NCI-H2196 treated with DMSO at 0.1 percent for 48 hours (cell line): ENCODE data around the gene KCNQ5.

ENCODE experiments used
- DNase-seq: peaks from one replicate; lab custom pipeline; 2025; ENCODE audit not compliant: unreplicated experiment; lab: John Stamatoyannopoulos, UW

Gene KCNQ5

DNA sequence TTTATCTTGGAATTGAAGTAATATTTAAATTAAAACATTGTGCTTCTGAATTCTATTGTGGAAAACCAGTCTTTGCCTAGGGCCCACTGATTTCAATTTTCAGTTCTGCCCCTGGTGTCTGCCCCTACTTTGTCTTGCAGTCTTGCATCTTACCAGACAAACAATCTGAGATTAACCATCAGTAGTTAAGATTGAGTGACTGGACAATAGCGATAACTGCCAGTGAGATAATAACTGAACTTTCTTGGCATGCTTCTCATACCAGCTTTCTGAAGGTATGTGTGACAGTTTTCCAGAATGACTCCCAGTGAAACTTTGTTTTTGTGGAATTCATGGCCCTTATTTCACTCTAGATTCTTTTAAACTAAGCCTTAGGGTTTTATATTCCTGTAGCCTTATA is 53.5 kb downstream of the KCNQ5 start:
- DNase-seq = no peak

- no peak for DNase-seq
These were observed 55.1 kb downstream of the KCNQ5 start for GRCh38 chr6:72676995-72677394.

DNA sequence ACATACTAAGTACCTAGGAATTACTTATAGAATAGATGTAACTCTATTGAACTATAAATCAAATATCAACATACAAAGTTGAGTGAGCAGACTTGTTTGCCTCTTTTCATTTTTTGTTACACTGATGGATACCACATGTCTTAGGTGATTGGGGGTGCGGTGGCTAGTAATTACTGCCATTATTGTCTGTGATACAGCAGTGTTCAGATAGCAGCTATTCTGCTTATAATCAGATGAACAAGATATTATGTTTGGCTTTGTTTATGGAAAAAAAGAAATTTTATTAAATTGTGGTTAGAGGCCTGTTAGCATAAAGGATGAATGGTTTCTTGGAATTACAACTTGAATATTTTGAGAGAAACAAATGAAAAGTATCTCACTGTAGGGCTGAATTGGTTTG is 55.9 kb downstream of the KCNQ5 start:
- DNase-seq = no peak

DNA sequence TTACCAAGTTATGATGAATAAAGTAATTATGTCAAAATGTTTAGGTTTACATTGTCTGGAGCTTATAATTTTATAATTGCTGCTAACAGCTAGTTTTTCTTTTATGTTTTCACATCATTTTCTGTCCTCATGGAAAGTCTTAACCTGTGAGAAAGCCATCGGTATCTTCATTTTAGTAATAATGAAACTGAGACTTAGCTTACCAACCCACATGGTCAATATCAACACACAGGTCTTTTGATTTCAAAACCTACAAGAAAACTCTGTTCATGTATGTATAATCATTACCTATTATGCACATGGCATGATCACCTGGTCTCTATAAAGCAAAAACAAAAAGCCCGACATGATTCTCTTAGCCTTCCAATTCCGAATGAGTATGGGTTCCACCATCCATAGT is 61.9 kb downstream of the KCNQ5 start:
- DNase-seq = no peak

DNA sequence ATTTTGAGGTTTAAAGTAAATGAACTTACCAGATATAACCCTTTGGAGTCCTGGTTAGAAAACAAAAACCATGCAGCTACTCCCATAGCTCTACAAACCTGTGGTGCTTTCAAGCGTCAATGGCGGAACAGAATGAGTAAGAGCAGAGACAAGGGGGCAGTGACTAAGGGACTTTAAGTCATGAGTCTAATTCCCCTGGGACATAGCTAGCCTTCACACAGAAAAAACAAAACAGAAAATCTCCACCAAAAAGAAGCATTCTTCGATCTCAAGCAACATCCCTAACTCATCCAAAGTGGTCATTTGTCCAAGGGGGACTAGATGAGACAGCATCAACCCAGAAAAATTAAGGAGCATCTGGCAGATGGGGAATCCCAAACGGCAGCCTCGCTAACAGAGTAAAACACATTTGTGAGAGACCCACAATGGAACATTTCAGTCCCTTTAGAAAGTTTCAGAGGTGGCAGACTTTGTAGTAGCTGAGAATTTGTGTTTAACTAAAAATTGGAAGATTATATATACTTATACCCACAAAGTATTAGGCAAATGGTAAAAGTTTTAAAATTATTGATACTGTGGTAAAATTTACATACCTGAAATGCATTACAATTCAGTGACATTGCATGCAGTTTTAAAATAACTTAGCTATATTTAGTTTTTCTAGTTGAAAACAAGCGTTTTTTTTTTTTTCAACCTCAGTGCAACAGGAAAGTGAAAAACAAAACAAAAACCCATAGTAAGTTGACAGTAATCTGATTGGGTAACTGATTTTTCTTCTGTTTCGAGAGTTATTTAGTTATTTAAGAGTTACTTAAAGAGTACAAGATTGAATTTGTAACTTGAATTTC is 67.5 kb downstream of the KCNQ5 start:
- no peak for DNase-seq

DNA sequence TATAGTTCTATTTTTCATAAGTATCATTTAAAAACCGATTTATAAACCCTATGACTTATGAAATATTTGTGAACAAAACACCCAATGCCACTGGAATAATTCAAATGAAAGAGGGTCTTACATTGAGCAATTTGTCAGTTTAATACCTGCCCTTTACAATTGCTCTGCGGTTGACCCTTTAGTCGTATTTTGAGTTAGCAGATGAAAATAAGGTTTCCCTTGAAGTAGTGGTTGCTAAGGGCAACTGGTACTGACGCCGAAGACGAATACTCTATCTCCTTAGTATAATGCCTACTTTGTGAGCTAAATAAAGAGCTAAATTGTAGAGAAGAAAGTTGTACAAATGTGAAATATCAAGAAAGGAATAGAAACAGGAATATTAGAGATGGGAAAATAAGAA is 69.4 kb downstream of the KCNQ5 start:
- no peak for DNase-seq

GRCh38 chr6:72696055-72696454 is 74.2 kb downstream of the KCNQ5 start:
- DNase-seq = no peak

GRCh38 chr6:72699159-72699558 is 77.3 kb downstream of the KCNQ5 start:
- DNase-seq = no peak

GRCh38 chr6:72702421-72702820 is 80.6 kb downstream of the KCNQ5 start:
- no peak for DNase-seq

GRCh38 chr6:72703093-72703492 is 81.2 kb downstream of the KCNQ5 start:
- no peak for DNase-seq

- no peak for DNase-seq
These were observed 83.1 kb downstream of the KCNQ5 start for GRCh38 chr6:72704979-72705378.

GRCh38 chr6:72709431-72709830 is 87.6 kb downstream of the KCNQ5 start:
- DNase-seq = no peak

DNA sequence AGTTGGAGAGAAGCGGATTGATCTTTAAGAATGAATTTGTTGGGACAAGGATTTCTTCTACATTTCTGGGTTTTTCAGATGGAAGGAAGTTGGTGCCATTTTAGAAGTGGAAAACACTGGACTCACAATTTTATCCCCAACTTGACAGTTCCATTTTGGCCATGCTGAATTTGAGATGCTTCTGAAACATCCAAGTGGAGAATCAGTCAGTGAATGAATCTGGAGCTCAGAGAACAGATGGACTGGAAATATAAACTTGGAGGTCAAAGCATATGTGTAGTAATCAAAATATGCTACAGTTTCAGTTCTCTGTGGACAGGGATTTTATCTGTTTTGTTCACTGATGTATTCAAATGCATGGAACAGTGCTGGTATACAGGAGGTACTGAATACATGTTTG is 89.9 kb downstream of the KCNQ5 start:
- DNase-seq = no peak

- DNase-seq = no peak
These were observed 91.0 kb downstream of the KCNQ5 start for GRCh38 chr6:72712910-72713309.

GRCh38 chr6:72715119-72715518 is 93.3 kb downstream of the KCNQ5 start:
- no peak for DNase-seq

DNA sequence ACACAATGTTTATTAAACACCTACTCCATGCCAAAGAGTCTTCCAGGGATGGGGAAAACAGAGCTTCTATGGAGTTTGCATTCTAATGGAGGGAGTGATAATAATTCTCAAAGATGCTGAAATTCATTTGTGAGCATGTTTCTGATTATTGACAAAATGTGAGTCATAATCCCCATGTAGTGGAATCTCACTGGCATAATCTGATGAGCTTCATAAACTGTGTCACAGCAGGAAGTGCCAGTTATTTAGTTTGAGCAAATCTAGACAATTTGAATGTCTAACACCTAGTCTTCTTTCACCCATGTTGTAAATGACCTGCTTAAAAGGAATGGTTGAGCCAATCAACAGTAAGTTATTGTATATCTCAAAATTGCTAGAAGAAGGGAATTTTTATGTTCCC is 95.1 kb downstream of the KCNQ5 start:
- DNase-seq = no peak

DNA sequence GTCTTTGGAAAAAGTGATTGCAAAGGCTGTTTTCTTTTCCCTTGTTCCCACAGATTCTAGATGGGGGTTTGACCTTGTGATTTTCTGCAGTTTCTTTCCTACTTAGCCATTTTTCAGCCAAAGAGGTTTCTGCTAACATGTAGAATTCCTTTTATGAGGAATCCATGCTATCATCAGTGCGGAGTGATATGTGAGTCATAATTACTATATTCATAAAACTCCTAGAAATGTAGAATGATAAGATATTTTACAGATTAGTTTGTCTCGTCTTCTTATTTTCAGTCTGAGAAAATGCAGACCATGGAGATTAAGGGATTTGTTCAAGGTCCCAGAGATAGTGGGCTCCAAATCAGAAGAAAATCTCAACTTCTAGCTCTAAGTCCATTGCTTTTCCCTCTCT is 98.6 kb downstream of the KCNQ5 start:
- no peak for DNase-seq

DNA sequence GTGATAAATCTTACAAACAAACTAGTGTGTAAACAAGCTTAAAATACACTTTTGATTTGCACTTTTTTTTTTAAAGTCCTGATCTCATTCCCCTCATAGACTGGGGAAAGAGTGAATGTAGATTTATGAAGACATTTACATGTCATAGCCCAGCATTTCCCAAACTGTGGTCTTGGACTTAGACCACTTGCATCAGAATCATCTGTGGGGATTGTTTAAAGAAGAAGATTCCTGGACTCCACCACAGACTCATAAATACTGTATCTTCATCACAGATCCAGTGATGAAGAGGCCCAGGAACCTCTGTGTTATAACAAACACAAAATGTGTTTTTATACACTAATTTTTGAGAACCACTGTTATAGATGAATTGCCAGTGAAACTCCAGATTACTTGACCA is 99.5 kb downstream of the KCNQ5 start:
- no peak for DNase-seq

DNA sequence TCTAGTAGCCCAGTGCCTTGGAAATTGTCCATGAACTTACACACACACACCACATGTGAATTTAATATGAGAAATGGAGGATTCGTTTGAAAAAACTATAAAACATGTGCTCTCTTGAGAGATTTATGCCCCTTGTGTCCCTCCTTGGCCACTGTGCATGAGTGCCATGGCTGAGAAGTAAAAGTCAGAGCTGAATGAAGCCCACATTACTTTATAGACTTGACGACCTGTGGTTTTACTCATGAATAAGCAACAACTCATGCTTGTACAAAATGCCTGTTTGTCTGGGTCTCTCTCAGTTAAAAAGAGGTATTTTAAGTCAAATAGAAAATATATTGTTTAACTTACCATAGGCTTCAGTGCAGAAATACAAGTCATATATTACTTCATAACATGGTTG is 102.7 kb downstream of the KCNQ5 start:
- DNase-seq = no peak

DNA sequence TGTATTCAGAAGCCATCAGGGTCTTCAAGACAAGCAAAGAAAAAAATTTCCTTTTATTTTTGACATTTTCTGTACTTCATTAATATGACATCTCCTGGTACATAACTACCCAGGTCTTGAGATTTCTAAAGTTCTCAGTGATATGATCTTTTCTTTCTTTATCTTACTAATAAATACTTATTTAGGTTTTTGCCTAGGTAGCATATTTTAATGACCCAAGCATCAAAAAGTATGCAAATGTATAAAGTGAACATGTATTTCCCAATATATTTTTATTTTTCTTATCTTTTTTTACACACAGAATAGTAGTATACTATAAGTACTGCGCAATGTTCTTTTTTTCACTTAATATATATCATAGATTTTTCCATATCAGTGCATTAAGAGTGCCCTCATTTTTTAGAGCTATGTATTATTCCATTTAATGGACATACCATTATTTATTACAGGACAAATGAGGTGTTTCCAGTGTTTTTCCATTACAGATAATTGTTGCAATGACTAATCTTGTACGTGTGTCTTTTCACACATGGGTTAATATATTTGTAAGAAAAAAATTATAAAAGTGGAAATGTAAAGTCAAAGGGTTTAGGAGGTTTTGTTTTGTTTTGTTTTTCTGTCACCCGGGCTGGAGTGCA is 107.0 kb downstream of the KCNQ5 start:
- no peak for DNase-seq

DNA sequence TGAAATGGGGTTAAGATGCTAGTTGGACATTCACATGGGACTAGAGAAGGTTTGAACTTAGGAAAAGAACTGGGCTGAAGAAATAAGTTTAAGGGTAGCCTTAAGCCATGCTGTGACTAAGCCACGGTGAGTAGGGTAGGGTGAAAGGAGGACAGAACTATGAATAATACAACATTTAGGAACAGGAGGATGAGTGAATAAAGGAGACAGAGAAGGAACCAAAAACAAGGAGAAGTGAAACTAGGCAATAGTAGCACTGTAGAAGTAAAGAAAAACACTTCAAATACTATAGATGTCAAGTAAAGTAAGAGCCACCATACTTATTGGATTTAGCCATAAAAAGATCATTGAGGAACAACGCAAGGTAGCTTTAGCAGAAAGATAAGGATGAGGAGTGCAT is 111.2 kb downstream of the KCNQ5 start:
- no peak for DNase-seq

DNA sequence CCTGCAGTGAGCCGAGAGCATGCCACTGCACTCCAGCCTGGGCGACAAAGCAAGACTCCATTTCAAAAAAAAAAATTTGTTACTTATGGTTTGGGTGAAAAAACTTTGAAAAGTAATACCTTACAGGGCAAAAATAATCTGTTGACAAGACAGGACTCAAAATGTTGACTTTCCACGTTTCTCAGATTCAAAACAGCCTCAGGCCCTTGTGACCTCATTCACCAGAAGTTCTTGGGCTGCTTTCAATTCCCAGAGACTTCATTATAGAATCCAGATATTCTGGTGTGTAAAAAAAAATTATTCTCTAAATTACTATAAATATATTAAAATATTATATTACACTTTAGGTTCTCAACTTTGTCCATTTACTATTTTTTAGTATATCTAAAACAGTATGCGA is 116.2 kb downstream of the KCNQ5 start:
- no peak for DNase-seq

DNA sequence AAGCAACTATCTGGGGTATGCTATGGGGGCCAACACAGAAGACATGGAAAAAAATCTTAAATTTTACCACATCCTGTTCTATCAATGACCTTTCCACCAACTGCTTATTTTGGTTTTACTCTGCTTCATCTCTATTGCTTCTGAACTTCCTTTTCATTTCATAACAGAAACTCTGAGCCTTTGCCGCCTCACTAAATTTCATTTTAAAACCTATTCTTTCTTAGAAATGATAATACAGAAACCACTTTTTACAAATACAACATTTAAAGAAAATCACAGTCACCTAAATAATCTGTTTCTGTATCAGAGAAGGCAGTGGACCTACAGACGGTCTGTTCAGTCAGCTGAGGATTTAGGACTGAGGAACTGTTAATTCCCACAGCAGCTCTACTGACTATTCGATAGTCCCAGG is 117.5 kb downstream of the KCNQ5 start:
- DNase-seq = no peak
